HG03457 (cell line): ENCODE results near the gene USP20.

Experiments used
- ATAC-seq: cut with Tn5 transposase; IDR thresholded peaks from one replicate; pipeline ENCODE4 v1.9.1; 2021; ENCODE audit warnings: moderate number of reproducible peaks; ENCODE audit not compliant: unreplicated experiment

The USP20 gene

DNA sequence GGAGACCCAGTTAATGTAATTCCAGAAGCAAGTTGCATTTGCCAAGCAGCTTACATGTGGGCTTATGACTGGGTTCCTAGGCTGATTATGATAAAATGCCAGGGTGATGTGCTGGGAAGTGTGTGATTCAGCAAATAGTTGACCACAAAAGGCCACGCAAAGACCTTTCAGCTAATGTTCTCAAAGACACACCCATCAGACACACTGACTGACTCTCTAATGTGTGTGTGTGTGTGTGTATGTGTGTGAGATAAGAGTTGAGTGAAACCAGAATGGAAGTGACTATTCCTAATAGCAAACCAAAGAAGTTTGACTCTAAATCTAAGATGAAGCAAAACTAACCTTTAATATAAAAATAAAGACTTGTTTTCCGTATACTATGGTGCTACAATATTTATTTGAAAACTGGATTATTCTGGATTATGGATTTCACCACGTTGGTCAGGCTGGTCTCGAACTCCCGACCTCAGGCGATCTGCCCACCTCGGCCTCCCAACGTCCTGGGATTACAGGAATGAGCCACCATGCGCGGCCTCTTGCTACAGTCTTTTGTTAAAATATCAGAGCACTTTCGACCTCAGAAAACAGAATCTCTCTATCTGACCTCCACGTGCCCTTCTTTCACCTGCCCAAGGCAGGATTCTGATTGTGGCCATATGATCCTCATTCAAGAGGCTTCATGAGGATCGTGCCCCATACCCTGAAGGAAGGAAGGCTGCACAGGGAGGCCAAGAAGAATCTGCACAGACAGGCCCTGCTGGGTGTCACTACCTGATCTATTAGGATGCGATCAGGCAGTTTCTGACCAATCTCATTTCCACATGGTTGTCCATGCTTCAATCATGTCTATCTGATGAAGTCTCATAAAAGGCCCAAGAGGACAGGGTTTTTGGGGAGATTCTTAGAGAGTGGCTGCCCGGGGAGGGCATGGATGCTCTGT is 75.6 kb downstream of the USP20 start:
- no peak for ATAC-seq

- ATAC-seq = no peak
These were observed 78.8 kb downstream of the USP20 start for GRCh38 chr9:129914051-129914450.

DNA sequence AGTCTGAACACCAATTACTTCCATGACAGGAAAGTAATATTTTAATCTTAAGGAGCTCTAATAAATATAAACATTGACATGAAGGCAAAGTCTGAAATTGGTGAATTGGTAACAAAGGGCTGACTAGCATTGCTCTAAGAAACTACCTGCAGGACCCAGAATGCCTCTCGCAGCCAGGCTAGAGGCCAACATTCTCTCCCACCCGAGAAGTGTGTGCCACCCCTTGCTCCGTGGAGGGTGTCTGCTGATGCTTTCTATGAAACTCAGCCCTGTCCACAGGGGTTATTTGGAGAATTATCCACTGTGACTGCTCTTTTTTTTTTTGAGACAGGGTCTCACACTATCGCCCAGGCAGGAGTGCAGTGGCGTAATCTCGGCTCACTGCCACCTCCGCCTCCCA is 81.4 kb downstream of the USP20 start:
- ATAC-seq = no peak

DNA sequence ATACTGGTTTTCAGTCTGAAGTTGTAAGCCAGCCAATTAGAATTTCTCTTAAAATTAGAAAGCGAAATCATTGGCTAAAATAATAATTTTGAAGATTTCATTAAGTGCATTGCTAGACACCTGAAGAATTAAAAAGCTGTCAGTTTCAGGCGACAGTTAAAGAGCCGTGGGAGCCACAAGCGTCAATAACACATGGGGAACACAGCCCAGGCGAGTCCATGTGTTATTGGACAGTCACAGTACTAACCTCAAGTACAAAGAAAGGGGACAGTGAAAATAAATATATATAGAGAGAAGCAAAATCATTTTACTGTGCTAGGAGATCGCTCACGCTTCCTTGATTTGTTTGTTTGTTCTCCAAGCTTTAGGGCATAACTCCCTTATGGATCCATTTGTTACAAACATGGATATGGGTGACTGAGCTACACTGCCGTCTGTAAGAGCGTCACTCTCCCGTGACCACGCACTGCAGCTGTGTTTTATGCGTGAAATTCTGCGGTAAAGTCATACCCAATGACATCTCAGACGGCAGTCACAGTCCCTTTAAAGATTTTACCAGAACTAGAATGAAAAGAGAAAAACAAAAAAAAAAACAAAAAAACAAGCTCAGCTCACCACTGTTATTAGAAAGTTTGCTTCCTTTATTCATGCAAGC is 83.2 kb downstream of the USP20 start:
- no peak for ATAC-seq

- ATAC-seq = no peak
These were observed 84.0 kb downstream of the USP20 start for GRCh38 chr9:129919277-129919676.

GRCh38 chr9:129919841-129920240 is 84.6 kb downstream of the USP20 start:
- no peak for ATAC-seq

- no peak for ATAC-seq
These were observed 86.6 kb downstream of the USP20 start for GRCh38 chr9:129921905-129922304.

DNA sequence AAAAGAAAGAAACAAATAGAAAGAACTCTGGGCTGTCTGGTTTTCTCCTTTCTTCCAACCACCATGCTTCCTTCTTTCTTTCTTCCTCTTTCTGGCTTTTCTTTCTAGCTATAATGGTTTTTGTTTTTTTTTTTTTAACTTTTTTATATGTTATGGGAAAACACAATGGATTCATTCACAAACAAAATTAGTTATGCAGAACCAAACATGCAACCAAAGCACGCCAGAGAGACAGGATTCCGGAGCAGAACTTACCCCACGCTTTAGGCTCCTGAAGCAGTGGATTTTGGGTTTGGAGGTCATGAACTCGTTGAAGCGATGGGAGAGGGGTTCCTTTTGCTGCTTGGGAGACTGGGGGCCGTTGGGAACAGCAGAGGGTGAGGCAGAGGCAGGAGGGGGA is 88.3 kb downstream of the USP20 start:
- no peak for ATAC-seq

DNA sequence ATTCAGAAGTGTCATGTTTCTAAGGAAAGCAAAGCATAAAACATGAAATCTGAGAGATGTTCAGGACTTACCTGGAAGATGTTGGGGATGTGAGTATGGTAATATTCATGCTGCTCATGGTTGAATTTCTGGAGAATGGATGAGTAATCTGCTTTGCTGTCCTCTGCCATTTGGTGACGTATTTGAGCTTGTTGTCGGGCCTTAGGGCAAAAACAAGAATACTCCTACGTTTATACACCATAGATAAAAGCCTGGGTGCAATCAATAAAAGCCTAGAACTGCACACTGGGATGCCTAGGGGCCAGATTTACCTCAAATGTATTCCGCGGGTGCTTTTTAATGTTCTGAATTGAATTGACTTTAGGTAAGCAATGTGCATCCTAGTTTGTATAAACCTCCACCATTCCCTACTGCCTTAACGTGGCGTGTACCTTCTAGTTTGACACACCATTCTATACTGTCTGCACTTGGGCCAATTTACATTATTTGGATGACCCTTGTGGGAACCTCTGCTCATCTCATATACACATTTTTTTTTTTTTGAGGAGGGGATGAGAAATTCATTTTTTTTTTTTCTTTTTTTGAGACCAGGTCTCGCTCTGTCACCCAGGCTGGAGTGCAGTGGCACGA is 94.4 kb downstream of the USP20 start:
- ATAC-seq = no peak

GRCh38 chr9:129930743-129931142 is 95.5 kb downstream of the USP20 start:
- ATAC-seq = no peak
